HG03103 (cell line): Measurements from ENCODE around the gene SF3A2.

Source experiments
- ATAC-seq: cut with Tn5 transposase; IDR thresholded peaks from one replicate; pipeline ENCODE4 v1.9.1; 2021; ENCODE audit warnings: low read depth; ENCODE audit not compliant: unreplicated experiment

The SF3A2 gene

GRCh38 chr19:2207008-2207407 lies 29.6 kb upstream of the SF3A2 start:
- ATAC-seq: no peak

GRCh38 chr19:2207991-2208860 lies 28.4 kb upstream of the SF3A2 start:
- ATAC-seq: no peak

GRCh38 chr19:2208975-2209374 lies 27.6 kb upstream of the SF3A2 start:
- ATAC-seq: no peak

- no peak for ATAC-seq
Observed at GRCh38 chr19:2209408-2209807, 27.2 kb upstream of the SF3A2 start.

GRCh38 chr19:2210206-2210605 lies 26.4 kb upstream of the SF3A2 start:
- no peak for ATAC-seq

GRCh38 chr19:2210987-2211740 lies 25.5 kb upstream of the SF3A2 start:
- no peak for ATAC-seq

GRCh38 chr19:2212861-2213711 lies 23.5 kb upstream of the SF3A2 start:
- no peak for ATAC-seq

- ATAC-seq: no peak
Observed at GRCh38 chr19:2213799-2214198, 22.8 kb upstream of the SF3A2 start.

GRCh38 chr19:2214251-2214650 lies 22.4 kb upstream of the SF3A2 start:
- no peak for ATAC-seq

- ATAC-seq: no peak
Observed at GRCh38 chr19:2215281-2215751, 21.3 kb upstream of the SF3A2 start.

- no peak for ATAC-seq
Observed at GRCh38 chr19:2216361-2217225, 20.0 kb upstream of the SF3A2 start.

GRCh38 chr19:2217591-2217990 lies 19.0 kb upstream of the SF3A2 start:
- no peak for ATAC-seq

GRCh38 chr19:2219726-2220125 lies 16.9 kb upstream of the SF3A2 start:
- ATAC-seq: no peak

GRCh38 chr19:2221250-2221831 lies 15.3 kb upstream of the SF3A2 start:
- ATAC-seq: no peak

GRCh38 chr19:2221918-2222317 lies 14.7 kb upstream of the SF3A2 start:
- no peak for ATAC-seq

- no peak for ATAC-seq
Observed at GRCh38 chr19:2223391-2223790, 13.2 kb upstream of the SF3A2 start.

- no peak for ATAC-seq
Observed at GRCh38 chr19:2223959-2224358, 12.7 kb upstream of the SF3A2 start.

GRCh38 chr19:2224754-2225349 lies 11.8 kb upstream of the SF3A2 start:
- ATAC-seq: no peak

- ATAC-seq: no peak
Observed at GRCh38 chr19:2225415-2226050, 11.1 kb upstream of the SF3A2 start.
